Smooth muscle cell (in vitro differentiated cells): ENCODE data around the gene FRMD4A. TPM values are rescaled to one million over a fixed set of nuclear protein-coding genes. Genes with fewer than 3 reads are reported as not detected.
A peak's percentile ranks its signal among the peaks of the same experiment; 100 is the strongest.

Experiments
- DNase-seq: peaks from one replicate; lab custom pipeline; 2025; ENCODE audit not compliant: unreplicated experiment; lab: John Stamatoyannopoulos, UW
- H2AFZ ChIP-seq: fragments of 200-600 bp; sonication (generic); 2 replicates; pipeline ENCODE4 v1.6.0; 2016; ENCODE audit warnings: antibody characterized with exemption, low read depth, mild to moderate bottlenecking
- H3F3A ChIP-seq: fragments of 200-600 bp; sonication (generic); 2 replicates; pipeline ENCODE4 v1.6.0; 2017; ENCODE audit warnings: antibody characterized with exemption, low read depth
- H3K27ac ChIP-seq: fragments of 200-600 bp; sonication (generic); 2 replicates; pipeline ENCODE4 v1.5.1; 2016; ENCODE audit warnings: low read depth, mild to moderate bottlenecking
- H3K27me3 ChIP-seq: fragments of 200-600 bp; sonication (generic); 2 replicates; pipeline ENCODE4 v1.6.1; 2016; ENCODE audit warnings: low read depth, mild to moderate bottlenecking
- H3K36me3 ChIP-seq: fragments of 200-600 bp; sonication (generic); 2 replicates; pipeline ENCODE4 v1.5.1; 2016; ENCODE audit warnings: low read depth
- H3K4me1 ChIP-seq: fragments of 200-600 bp; sonication (generic); 2 replicates; pipeline ENCODE4 v1.5.1; 2016; ENCODE audit warnings: low read depth
- H3K4me2 ChIP-seq: fragments of 200-600 bp; sonication (generic); 2 replicates; pipeline ENCODE4 v1.6.0; 2016; ENCODE audit warnings: mild to moderate bottlenecking
- H3K4me3 ChIP-seq: fragments of 200-600 bp; sonication (generic); 2 replicates; pipeline ENCODE4 v1.5.1; 2016; ENCODE audit warnings: mild to moderate bottlenecking
- H3K79me2 ChIP-seq: fragments of 200-600 bp; sonication (generic); 2 replicates; pipeline ENCODE4 v1.6.0; 2016; ENCODE audit warnings: low read depth, mild to moderate bottlenecking
- H3K9ac ChIP-seq: fragments of 200-600 bp; sonication (generic); 2 replicates; pipeline ENCODE4 v1.6.0; 2016; ENCODE audit warnings: low read depth
- H3K9me3 ChIP-seq: fragments of 200-600 bp; sonication (generic); replicated peaks from 2 replicates; pipeline ENCODE4 v1.5.1; 2016; ENCODE audit warnings: low read depth
- H4K20me1 ChIP-seq: fragments of 200-600 bp; sonication (generic); 2 replicates; pipeline ENCODE4 v1.6.0; 2016; ENCODE audit warnings: low read depth
- CTCF ChIP-seq: fragments of 200-600 bp; sonication (generic); IDR thresholded peaks from 2 replicates; pipeline ENCODE4 v1.5.1; 2017; ENCODE audit warnings: borderline replicate concordance, mild to moderate bottlenecking, antibody characterized with exemption; ENCODE audit not compliant: insufficient read depth, poor library complexity, severe bottlenecking
- WGBS: methylation state at CpG from one replicate; pipeline ENCODE4 v1.1.7; 2016; ENCODE audit warnings: low lambda C conversion rate; 5-methylcytosine and 5-hydroxymethylcytosine counted together
- polyA plus RNA-seq: library from polyadenylated mRNA; unstranded; fragments of >200 nt; fragmentation: Nextera tagmentation; extraction: Ambion mirVana; gene quantifications from 2 replicates; pipeline ENCODE4 v1.2.1, GENCODE V29; 2016
- total RNA-seq: library from RNA; depleted of rRNA; stranded (reverse); fragments of >200 nt; gene quantifications from 2 replicates; pipeline ENCODE4 v1.2.3, GENCODE V29; 2014

FRMD4A gene
- total and polyA plus RNA-seq, 2 experiments from 2014 or later: 3.0 to 5.4 TPM

- no peaks in the 10 kb centered on the region for H3K27me3 ChIP-seq
- H3K9me3 ChIP-seq: no peaks in the 10 kb centered on the region
- TF ChIP-seq CTCF: no peak
- H3F3A ChIP-seq: no peaks in the 10 kb centered on the region
- peak overlapping the region; percentile 50 for H3K4me2 ChIP-seq
- peak overlapping the region; percentile 91 for H3K27ac ChIP-seq
- no peak overlapping the region for H2AFZ ChIP-seq
- WGBS: 39% methylated on average over 3 of the region's 3 CpGs
- H3K4me1 ChIP-seq: peaks cover 24% of the 10 kb centered on the region
- no peak overlapping the region for H3K4me3 ChIP-seq
- no peaks in the 10 kb centered on the region for H3K79me2 ChIP-seq
- no peaks in the 10 kb centered on the region for H3K36me3 ChIP-seq
- H3K9ac ChIP-seq: peak overlapping the region; percentile 58
- DNase-seq: no peak
- H4K20me1 ChIP-seq: no peaks in the 10 kb centered on the region
These were observed 572.4 kb downstream of the FRMD4A start for GRCh38 chr10:13758312-13758711.

GRCh38 chr10:13754277-13754676, 576.4 kb downstream of the FRMD4A start:
- Histone ChIP-seq H3K79me2 (no peaks in the 10 kb centered on the region), H3K36me3 (no peaks in the 10 kb centered on the region), H3K4me1 (peaks cover 20% of the 10 kb centered on the region), H3K9ac (no peak overlapping the region), H3F3A (no peaks in the 10 kb centered on the region), H3K4me3 (no peak overlapping the region), H2AFZ (no peak overlapping the region), H3K4me2 (no peak overlapping the region), H3K9me3 (no peaks in the 10 kb centered on the region), H3K27ac (no peak overlapping the region), H4K20me1 (no peaks in the 10 kb centered on the region), H3K27me3 (no peaks in the 10 kb centered on the region)
- TF ChIP-seq CTCF: no peak
- DNase-seq: no peak
- 93% methylated on average over 2 of the region's 2 CpGs for WGBS

- no peak for TF ChIP-seq CTCF
- no peaks in the 10 kb centered on the region for H3K4me1 ChIP-seq
- H3K4me2 ChIP-seq: no peak overlapping the region
- no peak overlapping the region for H2AFZ ChIP-seq
- no peaks in the 10 kb centered on the region for H4K20me1 ChIP-seq
- WGBS: 95% methylated on average over 4 of the region's 4 CpGs
- no peak overlapping the region for H3K27ac ChIP-seq
- H3K9ac ChIP-seq: no peak overlapping the region
- no peaks in the 10 kb centered on the region for H3K36me3 ChIP-seq
- H3K9me3 ChIP-seq: no peaks in the 10 kb centered on the region
- H3K27me3 ChIP-seq: no peaks in the 10 kb centered on the region
- H3K4me3 ChIP-seq: no peak overlapping the region
- no peak for DNase-seq
- H3K79me2 ChIP-seq: no peaks in the 10 kb centered on the region
- no peaks in the 10 kb centered on the region for H3F3A ChIP-seq
These were observed 579.4 kb downstream of the FRMD4A start for GRCh38 chr10:13751191-13751764.
